SK-N-SH treated with all-trans-retinoic acid at 6 μM for 48 hours (cell line): ENCODE data around the gene SKI.

ENCODE experiments used
- ARNTL ChIP-seq: fragments of 450-650 bp; formaldehyde crosslinking; IDR thresholded peaks from 2 replicates; pipeline ENCODE4 v1.5.0; 2020; ENCODE audit warnings: low read depth, mild to moderate bottlenecking, moderate library complexity, borderline replicate concordance
- CSRNP3 ChIP-seq: fragments of 250-450 bp; sonication (Bioruptor Pico); IDR thresholded peaks from 2 replicates; pipeline ENCODE4 v1.5.1; 2021; ENCODE audit warnings: mild to moderate bottlenecking, moderate library complexity
- ESRRG ChIP-seq: fragments of 250-450 bp; sonication (Bioruptor Pico); IDR thresholded peaks from 2 replicates; pipeline ENCODE4 v1.6.1; 2021; ENCODE audit warnings: mild to moderate bottlenecking
- OSR1 ChIP-seq: fragments of 250-450 bp; sonication (Bioruptor Pico); IDR thresholded peaks from 2 replicates; pipeline ENCODE4 v1.8.0; 2022; ENCODE audit warnings: moderate library complexity, mild to moderate bottlenecking, inconsistent platforms
- SNAI2 ChIP-seq: fragments of 250-450 bp; sonication (Bioruptor Pico); IDR thresholded peaks from 2 replicates; pipeline ENCODE4 v1.5.0; 2020; ENCODE audit warnings: mild to moderate bottlenecking, moderate library complexity
- TOX ChIP-seq: fragments of 250-450 bp; sonication (Bioruptor Pico); IDR thresholded peaks from 2 replicates; pipeline ENCODE4 v1.8.0; 2021; ENCODE audit warnings: mild to moderate bottlenecking, moderate library complexity, borderline replicate concordance
- ZC3H10 ChIP-seq: fragments of 250-450 bp; sonication (Bioruptor Pico); IDR thresholded peaks from 2 replicates; pipeline ENCODE4 v1.5.1; 2021; ENCODE audit warnings: mild to moderate bottlenecking, moderate library complexity
- TF ChIP-seq, protein P1 (sequence below): fragments of 250-450 bp; sonication (Bioruptor Pico); IDR thresholded peaks from 2 replicates; pipeline ENCODE4 v1.8.0; 2021; ENCODE audit warnings: low read depth, mild to moderate bottlenecking, moderate library complexity, borderline replicate concordance
- TF ChIP-seq, protein P2 (sequence below): fragments of 250-450 bp; sonication (Bioruptor Pico); IDR thresholded peaks from 2 replicates; pipeline ENCODE4 v1.5.1; 2020; ENCODE audit warnings: low read depth, mild to moderate bottlenecking, moderate library complexity
- TF ChIP-seq, protein P3 (sequence below): fragments of 250-450 bp; sonication (Bioruptor Pico); IDR thresholded peaks from 2 replicates; pipeline ENCODE4 v1.8.0; 2020; ENCODE audit warnings: mild to moderate bottlenecking, moderate library complexity, borderline replicate concordance
- TF ChIP-seq, protein P4 (sequence below): fragments of 250-450 bp; sonication (Bioruptor Pico); IDR thresholded peaks from 2 replicates; pipeline ENCODE4 v1.5.0; 2020; ENCODE audit warnings: mild to moderate bottlenecking, moderate library complexity

GRCh38 chr1:2214541-2215241 lies 13.4 kb upstream of the SKI start:
- TF ChIP-seq ARNTL (no peak), CSRNP3 (CRISPR knock-in tag) (no peak), OSR1 (CRISPR knock-in tag) (no peak), SNAI2 (CRISPR knock-in tag) (no peak), ZC3H10 (CRISPR knock-in tag) (no peak), ESRRG (CRISPR knock-in tag) (no peak), TOX (no peak)
- TF ChIP-seq, protein P1, sequence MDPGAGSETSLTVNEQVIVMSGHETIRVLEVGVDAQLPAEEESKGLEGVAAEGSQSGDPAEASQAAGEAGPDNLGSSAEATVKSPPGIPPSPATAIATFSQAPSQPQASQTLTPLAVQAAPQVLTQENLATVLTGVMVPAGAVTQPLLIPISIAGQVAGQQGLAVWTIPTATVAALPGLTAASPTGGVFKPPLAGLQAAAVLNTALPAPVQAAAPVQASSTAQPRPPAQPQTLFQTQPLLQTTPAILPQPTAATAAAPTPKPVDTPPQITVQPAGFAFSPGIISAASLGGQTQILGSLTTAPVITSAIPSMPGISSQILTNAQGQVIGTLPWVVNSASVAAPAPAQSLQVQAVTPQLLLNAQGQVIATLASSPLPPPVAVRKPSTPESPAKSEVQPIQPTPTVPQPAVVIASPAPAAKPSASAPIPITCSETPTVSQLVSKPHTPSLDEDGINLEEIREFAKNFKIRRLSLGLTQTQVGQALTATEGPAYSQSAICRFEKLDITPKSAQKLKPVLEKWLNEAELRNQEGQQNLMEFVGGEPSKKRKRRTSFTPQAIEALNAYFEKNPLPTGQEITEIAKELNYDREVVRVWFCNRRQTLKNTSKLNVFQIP (CRISPR knock-in tag) = no peak
- TF ChIP-seq, protein P2, sequence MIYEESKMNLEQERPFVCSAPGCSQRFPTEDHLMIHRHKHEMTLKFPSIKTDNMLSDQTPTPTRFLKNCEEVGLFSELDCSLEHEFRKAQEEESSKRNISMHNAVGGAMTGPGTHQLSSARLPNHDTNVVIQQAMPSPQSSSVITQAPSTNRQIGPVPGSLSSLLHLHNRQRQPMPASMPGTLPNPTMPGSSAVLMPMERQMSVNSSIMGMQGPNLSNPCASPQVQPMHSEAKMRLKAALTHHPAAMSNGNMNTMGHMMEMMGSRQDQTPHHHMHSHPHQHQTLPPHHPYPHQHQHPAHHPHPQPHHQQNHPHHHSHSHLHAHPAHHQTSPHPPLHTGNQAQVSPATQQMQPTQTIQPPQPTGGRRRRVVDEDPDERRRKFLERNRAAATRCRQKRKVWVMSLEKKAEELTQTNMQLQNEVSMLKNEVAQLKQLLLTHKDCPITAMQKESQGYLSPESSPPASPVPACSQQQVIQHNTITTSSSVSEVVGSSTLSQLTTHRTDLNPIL (CRISPR knock-in tag) = no peak
- TF ChIP-seq, protein P3, sequence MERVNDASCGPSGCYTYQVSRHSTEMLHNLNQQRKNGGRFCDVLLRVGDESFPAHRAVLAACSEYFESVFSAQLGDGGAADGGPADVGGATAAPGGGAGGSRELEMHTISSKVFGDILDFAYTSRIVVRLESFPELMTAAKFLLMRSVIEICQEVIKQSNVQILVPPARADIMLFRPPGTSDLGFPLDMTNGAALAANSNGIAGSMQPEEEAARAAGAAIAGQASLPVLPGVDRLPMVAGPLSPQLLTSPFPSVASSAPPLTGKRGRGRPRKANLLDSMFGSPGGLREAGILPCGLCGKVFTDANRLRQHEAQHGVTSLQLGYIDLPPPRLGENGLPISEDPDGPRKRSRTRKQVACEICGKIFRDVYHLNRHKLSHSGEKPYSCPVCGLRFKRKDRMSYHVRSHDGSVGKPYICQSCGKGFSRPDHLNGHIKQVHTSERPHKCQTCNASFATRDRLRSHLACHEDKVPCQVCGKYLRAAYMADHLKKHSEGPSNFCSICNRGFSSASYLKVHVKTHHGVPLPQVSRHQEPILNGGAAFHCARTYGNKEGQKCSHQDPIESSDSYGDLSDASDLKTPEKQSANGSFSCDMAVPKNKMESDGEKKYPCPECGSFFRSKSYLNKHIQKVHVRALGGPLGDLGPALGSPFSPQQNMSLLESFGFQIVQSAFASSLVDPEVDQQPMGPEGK (CRISPR knock-in tag) = no peak
- TF ChIP-seq, protein P4, sequence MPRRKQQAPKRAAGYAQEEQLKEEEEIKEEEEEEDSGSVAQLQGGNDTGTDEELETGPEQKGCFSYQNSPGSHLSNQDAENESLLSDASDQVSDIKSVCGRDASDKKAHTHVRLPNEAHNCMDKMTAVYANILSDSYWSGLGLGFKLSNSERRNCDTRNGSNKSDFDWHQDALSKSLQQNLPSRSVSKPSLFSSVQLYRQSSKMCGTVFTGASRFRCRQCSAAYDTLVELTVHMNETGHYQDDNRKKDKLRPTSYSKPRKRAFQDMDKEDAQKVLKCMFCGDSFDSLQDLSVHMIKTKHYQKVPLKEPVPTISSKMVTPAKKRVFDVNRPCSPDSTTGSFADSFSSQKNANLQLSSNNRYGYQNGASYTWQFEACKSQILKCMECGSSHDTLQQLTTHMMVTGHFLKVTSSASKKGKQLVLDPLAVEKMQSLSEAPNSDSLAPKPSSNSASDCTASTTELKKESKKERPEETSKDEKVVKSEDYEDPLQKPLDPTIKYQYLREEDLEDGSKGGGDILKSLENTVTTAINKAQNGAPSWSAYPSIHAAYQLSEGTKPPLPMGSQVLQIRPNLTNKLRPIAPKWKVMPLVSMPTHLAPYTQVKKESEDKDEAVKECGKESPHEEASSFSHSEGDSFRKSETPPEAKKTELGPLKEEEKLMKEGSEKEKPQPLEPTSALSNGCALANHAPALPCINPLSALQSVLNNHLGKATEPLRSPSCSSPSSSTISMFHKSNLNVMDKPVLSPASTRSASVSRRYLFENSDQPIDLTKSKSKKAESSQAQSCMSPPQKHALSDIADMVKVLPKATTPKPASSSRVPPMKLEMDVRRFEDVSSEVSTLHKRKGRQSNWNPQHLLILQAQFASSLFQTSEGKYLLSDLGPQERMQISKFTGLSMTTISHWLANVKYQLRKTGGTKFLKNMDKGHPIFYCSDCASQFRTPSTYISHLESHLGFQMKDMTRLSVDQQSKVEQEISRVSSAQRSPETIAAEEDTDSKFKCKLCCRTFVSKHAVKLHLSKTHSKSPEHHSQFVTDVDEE = no peak
